Mononuclear cell (primary cell): ENCODE measurements around the gene LONP2. TPM values are rescaled to one million over a fixed set of nuclear protein-coding genes. Genes with fewer than 3 reads are reported as not detected.
"Not testable (repeated sequence)": the region's sequence is repeated elsewhere in the genome, so short reads cannot be mapped to it uniquely, and the experiment has no call there.

Experiments
- H3K27me3 ChIP-seq: 2 replicates; pipeline ENCODE4 v1.6.0; 2011; ENCODE audit warnings: low read length, control low read depth; ENCODE audit not compliant: insufficient read depth
- H3K4me1 ChIP-seq: 2 replicates; pipeline ENCODE4 v1.5.1; 2011; ENCODE audit warnings: mild to moderate bottlenecking, low read length, control low read depth; ENCODE audit not compliant: insufficient read depth
- H3K4me3 ChIP-seq: 2 replicates; pipeline ENCODE4 v1.5.1; 2011; ENCODE audit warnings: mild to moderate bottlenecking, low read length, moderate library complexity
- H3K9me3 ChIP-seq: 2 replicates; pipeline ENCODE4 v1.5.1; 2011; ENCODE audit warnings: low read depth, mild to moderate bottlenecking, control low read depth, low read length
- total RNA-seq: library from RNA; depleted of rRNA; stranded (reverse); fragments of >200 nt; gene quantifications from one replicate; pipeline ENCODE4 v1.2.3, GENCODE V29; 2012

Gene LONP2
- total RNA-seq, 1 donor, result 49.2 TPM

DNA sequence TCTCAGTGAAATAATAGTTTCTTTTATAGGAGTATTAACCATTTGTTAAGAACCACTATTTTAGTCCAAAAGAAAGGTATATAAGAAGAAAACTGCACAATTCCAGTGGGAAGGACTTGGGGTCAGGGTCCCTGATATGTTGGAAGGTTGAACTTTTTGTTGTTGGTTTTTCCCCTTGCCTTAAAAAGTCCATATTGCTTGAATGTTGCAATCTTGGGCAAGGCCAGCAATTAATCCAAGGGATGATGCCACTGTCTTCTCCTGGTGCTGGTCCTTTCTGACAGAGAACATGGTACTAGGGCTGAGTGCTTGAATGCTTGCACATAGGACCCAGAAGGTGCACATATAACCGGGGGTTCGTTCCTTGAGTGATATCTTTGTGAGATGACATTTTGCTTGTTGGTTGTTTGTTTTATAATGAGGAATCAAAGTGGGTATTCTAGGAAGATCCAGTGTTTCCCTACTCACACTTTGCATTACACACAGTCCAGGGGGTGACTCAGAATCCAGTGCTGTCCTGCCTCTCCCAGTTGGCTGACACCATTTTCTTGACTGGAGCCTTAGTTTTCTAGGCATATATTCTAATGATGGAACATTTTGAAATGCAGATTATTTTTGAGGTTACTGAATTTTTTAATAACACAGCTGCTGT is 86.2 kb downstream of the LONP2 start:
- Histone ChIP-seq H3K27me3 (no peaks in the 10 kb centered on the region), H3K4me3 (no peak overlapping the region), H3K4me1 (peaks cover 10% of the 10 kb centered on the region), H3K9me3 (no peaks in the 10 kb centered on the region)

DNA sequence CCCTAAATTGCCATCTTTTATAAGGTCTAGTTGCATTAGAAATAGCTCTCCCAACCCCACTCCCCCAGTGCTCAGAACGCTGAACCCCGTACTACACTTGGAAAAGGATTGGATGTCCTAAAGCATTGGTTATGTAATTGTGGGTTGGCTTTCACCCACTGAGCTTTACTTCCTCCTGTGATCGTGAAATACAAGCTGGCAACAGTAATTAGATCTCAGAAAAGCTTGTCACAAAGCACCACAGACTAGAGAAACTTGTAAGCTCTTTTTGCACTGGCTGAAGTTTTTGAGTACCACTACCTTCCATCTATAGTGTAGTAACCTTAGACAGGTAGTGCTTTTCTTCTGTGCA is 86.7 kb downstream of the LONP2 start:
- Histone ChIP-seq H3K9me3 (no peaks in the 10 kb centered on the region), H3K4me1 (peaks cover 10% of the 10 kb centered on the region), H3K27me3 (no peaks in the 10 kb centered on the region), H3K4me3 (no peak overlapping the region)

DNA sequence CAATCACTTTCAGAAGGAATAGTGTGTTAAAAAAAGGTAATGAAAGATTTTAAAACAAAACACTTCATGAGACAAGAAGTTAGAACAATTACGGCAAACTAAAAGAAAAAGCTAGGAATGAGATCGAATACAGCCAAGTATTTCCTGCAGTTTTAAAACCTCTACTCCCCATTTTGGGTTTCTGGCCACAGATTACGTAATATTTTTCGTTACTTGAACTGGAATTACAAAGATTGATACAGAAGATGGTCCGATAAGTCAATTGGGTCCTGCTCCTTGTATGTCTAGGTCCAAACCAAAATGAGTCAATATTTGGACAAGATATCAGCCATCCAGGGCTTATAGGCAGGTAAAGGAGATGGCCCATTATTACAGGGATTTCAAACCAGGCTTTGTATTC is 88.9 kb downstream of the LONP2 start:
- Histone ChIP-seq H3K4me1 (peaks cover 10% of the 10 kb centered on the region), H3K9me3 (no peaks in the 10 kb centered on the region), H3K27me3 (no peaks in the 10 kb centered on the region), H3K4me3 (no peak overlapping the region)

DNA sequence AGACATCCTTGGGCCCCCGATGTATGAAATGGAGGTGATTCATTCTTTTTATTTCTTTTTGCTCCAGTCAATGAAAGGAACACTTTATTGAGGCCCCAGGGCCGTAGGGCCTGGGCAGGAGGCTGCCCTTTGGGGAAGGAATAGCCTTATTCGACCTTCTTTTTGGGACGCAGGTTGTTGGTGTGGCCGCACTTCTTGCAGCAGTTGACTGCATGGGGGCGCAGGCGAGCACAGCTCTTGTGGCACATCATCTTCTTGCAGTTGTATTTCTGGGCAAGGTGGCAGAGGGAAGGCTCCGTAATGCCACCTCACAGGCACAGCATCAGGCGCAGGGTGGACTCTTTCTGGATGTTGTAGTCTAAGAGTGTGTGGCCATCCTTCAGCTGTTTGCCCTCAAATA is 90.2 kb downstream of the LONP2 start:
- Histone ChIP-seq H3K27me3 (no peaks in the 10 kb centered on the region), H3K9me3 (no peaks in the 10 kb centered on the region), H3K4me1 (peaks cover 10% of the 10 kb centered on the region), H3K4me3 (no peak overlapping the region)

DNA sequence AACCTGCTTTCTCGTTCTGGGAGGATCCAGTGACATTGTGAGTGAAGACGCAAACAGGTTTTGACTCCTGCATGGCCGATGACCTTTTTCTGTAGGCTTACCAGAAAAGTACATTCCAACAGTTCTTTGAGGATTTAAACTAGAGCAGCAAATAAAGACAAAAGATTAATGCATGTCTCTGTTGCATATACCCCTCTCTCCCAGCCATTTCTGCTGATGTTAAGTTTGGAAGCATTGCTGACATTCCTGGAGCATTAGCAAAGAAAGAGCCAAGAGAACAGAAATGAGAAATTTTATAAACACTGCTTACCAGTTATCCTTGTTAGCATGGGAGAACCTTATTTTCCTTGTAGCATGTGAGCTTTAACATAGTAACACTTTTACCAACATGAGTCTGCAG is 91.9 kb downstream of the LONP2 start:
- peaks cover 3% of the 10 kb centered on the region for H3K4me1 ChIP-seq
- no peaks in the 10 kb centered on the region for H3K9me3 ChIP-seq
- no peaks in the 10 kb centered on the region for H3K27me3 ChIP-seq
- no peak overlapping the region for H3K4me3 ChIP-seq

DNA sequence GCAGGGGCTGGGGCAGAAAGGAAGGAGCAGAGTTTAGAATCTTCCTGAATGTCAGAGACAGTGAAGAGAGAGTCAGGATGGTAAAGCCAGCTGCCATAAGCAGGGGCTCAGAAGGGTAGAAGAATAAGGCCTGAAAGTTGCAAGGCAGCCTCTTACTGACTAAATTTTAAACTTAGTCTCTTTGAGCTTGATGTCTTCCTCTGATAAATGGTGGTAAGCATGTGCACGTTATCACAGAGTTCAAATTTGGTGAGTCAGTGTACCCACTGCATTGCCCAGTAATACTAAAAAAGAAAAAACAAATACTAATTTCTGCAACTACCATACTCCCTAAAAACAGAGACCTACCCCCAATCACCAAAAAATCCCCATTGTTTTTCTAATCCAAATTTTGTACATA is 96.0 kb downstream of the LONP2 start:
- H3K4me1 ChIP-seq, result no peaks in the 10 kb centered on the region
- H3K9me3 ChIP-seq, result no peaks in the 10 kb centered on the region
- no peak overlapping the region for H3K4me3 ChIP-seq
- H3K27me3 ChIP-seq, result no peaks in the 10 kb centered on the region

DNA sequence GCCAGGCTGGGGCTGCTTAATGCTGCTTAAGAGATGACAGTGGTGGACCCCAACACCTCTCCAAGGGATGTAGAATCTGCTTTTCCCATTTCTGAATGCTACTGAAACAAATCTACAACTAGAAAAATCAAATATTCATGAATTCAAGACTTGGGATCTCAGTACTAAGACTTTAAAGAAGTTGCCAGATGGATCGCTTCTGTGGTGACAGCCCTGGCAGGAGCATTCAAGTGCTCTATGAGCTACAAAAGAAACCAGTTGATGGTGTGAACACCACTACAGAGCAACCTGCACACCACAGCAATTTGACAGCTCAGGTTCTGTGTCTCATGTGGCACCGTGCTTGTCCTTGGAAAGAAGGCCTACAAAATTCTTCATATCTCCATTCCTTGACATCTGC is 98.5 kb downstream of the LONP2 start:
- no peak overlapping the region for H3K4me3 ChIP-seq
- H3K4me1 ChIP-seq, result no peaks in the 10 kb centered on the region
- H3K9me3 ChIP-seq, result no peaks in the 10 kb centered on the region
- no peaks in the 10 kb centered on the region for H3K27me3 ChIP-seq

DNA sequence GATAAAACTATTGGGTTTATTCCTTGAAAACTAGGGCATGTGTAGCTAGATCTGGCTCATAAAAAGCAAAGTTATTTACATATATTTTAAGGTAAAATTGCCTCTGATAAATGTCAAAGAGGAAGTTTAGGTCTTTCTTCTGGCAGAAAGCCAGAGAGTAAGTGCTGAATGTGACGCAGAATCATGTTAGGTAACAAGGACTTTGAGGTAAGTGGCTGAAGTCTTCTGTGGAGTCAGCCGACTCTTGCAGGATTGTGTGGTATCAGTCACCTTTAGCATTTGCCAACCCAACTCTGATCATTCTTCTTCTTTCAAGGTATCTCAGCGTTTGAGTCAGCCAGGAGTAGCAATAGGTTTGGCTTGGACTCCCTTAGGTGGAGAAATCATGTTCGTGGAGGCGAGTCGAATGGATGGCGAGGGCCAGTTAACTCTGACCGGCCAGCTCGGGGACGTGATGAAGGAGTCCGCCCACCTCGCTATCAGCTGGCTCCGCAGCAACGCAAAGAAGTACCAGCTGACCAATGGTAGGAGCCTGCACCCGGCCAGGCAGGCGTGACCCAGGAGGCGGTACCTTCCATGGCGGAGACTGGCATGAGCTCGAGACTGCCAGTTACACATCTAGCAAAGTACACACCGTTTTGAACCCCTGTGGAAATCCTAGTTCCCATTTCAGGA is 103.2 kb downstream of the LONP2 start:
- Histone ChIP-seq H3K27me3 (no peaks in the 10 kb centered on the region), H3K4me1 (no peaks in the 10 kb centered on the region), H3K4me3 (no peak overlapping the region), H3K9me3 (no peaks in the 10 kb centered on the region)

DNA sequence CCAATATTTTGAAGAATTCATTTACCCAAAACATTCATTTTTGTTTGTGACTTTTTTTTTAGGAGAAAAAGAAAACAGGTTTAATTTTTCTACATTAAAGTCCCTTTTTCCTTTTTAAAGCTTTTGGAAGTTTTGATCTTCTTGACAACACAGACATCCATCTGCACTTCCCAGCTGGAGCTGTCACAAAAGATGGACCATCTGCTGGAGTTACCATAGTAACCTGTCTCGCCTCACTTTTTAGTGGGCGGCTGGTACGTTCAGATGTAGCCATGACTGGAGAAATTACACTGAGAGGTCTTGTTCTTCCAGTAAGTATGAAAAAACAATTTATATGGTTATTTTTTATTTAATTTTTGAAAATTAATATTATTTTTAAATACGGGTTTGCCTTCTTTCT is 103.9 kb downstream of the LONP2 start:
- no peak overlapping the region for H3K4me3 ChIP-seq

DNA sequence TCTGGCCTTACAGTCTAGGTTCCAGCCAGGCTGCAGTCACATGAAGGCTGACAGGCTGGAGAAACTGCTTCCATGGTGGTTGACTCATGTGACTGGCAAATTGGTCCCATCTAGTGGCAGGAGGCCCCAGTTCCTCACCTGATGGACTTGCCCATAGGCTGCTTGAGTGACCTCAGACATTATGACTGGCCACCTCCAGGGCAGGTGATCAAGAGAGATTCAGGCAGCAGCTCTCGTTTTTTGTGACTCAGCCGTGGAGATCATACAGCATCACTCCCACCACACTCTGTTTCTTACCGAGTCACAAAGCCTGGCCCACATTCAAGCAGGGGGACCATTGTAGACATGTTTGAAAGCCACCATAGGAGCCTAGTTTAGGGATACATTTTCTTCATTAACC is 106.6 kb downstream of the LONP2 start:
- Histone ChIP-seq H3K9me3 (no peaks in the 10 kb centered on the region), H3K27me3 (no peaks in the 10 kb centered on the region), H3K4me3 (no peak overlapping the region), H3K4me1 (peaks cover 4% of the 10 kb centered on the region)

More for the DNA sequence above, 103.9 kb downstream of the LONP2 start:
- Histone ChIP-seq H3K4me1 (no peaks in the 10 kb centered on the region), H3K27me3 (no peaks in the 10 kb centered on the region), H3K9me3 (no peaks in the 10 kb centered on the region)

DNA sequence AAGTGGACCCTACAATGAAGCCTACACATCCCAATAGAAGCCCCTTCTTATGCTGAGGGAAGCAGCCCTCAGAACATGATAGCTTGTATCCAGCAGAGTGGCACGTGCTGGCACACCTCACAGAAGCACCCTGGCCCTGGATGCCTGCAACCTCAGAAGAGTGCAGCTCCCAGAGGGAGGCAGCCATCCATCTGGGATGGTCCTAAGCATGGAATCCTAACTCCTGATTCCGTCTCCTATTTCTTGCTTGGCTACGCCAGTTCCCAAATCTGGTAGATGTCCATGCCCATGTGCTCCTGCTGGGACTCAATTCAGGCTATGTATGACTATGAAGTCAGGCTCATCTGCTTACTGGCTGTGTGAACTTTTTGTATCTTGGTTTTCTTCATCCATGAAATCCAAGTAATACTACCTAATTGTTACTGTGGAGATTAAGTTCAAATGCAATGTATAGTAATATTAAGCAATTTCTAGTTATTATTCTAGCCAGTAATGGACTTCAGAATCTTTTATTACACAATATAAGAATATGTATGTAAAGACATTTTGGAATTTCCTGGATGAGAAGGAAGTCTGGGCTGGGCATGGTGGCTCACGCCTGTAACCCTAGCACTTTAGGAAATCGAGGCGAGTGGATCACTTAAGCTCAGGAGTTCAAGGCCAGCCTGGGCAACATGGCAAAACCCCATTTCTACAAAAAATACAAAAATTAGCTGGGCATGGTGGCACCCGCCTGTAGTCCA is 108.7 kb downstream of the LONP2 start:
- Histone ChIP-seq H3K4me3 (no peak overlapping the region), H3K27me3 (no peaks in the 10 kb centered on the region), H3K4me1 (peaks cover 4% of the 10 kb centered on the region), H3K9me3 (no peaks in the 10 kb centered on the region)

DNA sequence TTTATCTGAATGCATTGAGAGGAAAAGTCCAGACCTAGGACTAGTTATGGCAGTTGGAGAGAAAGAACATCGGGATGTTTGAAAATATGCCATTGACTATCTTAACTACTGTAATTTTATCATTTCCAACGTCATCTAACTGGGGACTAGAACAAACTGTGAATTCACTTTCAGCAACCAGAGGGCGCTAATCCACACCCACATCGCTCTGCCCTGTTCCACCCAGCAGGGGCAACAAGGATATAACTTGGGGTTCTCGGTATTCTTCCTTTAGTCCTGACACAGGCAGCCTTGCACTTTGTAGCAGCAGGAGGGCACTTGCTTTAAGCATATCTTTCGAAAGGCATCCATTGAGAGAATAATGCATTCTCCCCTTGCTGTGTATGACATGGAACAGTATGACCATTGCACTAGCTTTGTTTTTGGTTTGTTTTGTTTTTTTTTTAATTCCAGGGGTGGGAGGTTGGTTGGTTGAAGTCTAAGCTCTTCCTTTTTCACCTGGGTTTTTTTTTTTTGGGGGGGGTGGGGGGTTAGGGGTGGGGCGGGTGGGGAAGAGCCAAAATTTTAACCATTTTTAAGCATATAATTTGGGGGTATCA is 109.6 kb downstream of the LONP2 start:
- H3K27me3 ChIP-seq, result no peaks in the 10 kb centered on the region
- no peak overlapping the region for H3K4me3 ChIP-seq
- H3K9me3 ChIP-seq, result no peaks in the 10 kb centered on the region
- H3K4me1 ChIP-seq, result peaks cover 4% of the 10 kb centered on the region

DNA sequence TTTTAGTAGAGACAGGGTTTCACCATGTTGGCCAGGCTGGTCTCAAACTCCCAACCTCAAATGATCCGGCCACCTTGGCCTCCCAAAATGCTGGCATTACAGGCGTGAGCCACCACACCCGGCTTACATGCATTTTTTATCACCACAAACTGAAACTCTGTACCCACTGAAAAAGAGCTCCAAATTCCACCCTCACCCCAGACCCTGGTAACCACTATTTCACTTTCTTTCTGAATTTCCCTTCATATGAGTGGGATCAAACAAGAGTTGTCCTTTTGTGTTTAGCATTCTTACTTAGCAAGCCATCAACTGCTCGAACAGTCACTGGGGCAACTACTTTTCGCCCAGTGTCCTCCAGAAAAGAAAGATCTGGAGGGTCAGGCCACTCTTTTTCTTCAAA is 110.3 kb downstream of the LONP2 start:
- H3K4me1 ChIP-seq, H3K27me3 ChIP-seq, H3K4me3 ChIP-seq, H3K9me3 ChIP-seq: not testable (repeated sequence)

DNA sequence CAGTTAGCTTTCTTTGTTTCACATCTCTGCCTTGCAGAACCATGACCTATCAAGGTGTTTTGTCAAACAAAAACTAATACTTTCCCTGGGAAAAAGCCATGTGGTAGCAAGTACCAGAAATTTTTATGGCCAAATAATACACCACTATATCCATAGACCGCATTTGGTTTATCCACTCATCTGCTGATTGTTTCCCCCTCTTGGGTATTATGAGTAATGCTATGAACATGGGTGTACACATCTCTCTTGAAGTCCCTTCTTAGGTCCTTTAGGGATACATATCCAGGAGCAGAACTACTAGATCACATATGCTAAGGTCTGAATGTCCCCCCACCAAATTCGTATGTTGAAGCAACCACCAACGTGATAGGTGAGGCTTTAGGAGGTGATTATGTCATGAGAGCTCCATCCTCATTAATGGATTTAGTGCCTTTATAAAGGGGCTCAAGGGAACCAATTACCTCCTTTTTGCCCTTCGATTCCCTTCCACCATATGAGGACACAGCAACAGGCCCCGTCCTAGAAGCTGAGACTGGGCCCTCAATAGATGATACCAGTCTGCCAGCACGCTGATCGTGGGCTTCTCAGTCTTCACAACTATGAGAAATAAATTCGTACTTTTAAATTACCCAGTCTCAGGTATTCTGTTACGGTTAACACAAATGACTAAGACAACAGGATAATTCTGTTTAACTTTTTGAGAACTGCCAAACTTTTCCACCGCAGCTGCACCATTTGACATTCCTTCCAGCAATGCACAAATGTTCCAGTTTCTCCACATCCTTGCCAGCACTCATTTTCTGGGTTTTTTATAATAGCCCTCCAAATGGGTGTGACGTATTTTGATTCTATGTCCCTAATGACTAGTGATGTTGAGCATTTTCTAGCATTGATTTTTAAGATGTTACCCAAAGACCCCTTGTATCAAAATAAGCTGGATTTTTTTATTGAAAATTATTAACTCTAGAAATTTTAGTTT is 111.1 kb downstream of the LONP2 start:
- peaks cover 4% of the 10 kb centered on the region for H3K4me1 ChIP-seq
- H3K9me3 ChIP-seq, result no peaks in the 10 kb centered on the region
- H3K27me3 ChIP-seq, result no peaks in the 10 kb centered on the region
- no peak overlapping the region for H3K4me3 ChIP-seq
